HG03066 (cell line): Measurements from ENCODE around the gene MAF.

ENCODE experiments used
- ATAC-seq: cut with Tn5 transposase; IDR thresholded peaks from one replicate; pipeline ENCODE4 v1.9.1; 2021; ENCODE audit warnings: low read depth; ENCODE audit not compliant: unreplicated experiment

Gene MAF

GRCh38 chr16:79613009-79613408 is 12.5 kb upstream of the MAF start:
- no peak for ATAC-seq

- no peak for ATAC-seq
Observed at GRCh38 chr16:79612207-79612606, 11.7 kb upstream of the MAF start.

GRCh38 chr16:79610771-79611170 is 10.2 kb upstream of the MAF start:
- ATAC-seq, result no peak

- ATAC-seq, result no peak
Observed at GRCh38 chr16:79609861-79610260, 9.3 kb upstream of the MAF start.

GRCh38 chr16:79608976-79609375 is 8.4 kb upstream of the MAF start:
- ATAC-seq, result no peak

- no peak for ATAC-seq
Observed at GRCh38 chr16:79607587-79607986, 7.0 kb upstream of the MAF start.

- no peak for ATAC-seq
Observed at GRCh38 chr16:79605999-79606398, 5.5 kb upstream of the MAF start.

- ATAC-seq, result no peak
Observed at GRCh38 chr16:79603055-79603454, 2.5 kb upstream of the MAF start.

- no peak for ATAC-seq
Observed at GRCh38 chr16:79602628-79603014, 2.1 kb upstream of the MAF start.

- no peak for ATAC-seq
Observed at GRCh38 chr16:79601931-79602627, 1.5 kb upstream of the MAF start.

GRCh38 chr16:79601092-79601930 is 774 bp upstream of the MAF start:
- no peak for ATAC-seq

- ATAC-seq, result no peak
Observed at GRCh38 chr16:79599837-79600637, 500 bp downstream of the MAF start.

GRCh38 chr16:79599256-79599836 is 1.2 kb downstream of the MAF start:
- ATAC-seq, result no peak

- no peak for ATAC-seq
Observed at GRCh38 chr16:79598348-79599181, 2.0 kb downstream of the MAF start.

- ATAC-seq, result no peak
Observed at GRCh38 chr16:79598063-79598347, 2.5 kb downstream of the MAF start.

- no peak for ATAC-seq
Observed at GRCh38 chr16:79597277-79598062, 3.1 kb downstream of the MAF start.

GRCh38 chr16:79595931-79596450 is 4.5 kb downstream of the MAF start:
- ATAC-seq, result no peak

- ATAC-seq, result no peak
Observed at GRCh38 chr16:79595231-79595641, 5.3 kb downstream of the MAF start.

- no peak for ATAC-seq
Observed at GRCh38 chr16:79593754-79594153, 6.8 kb downstream of the MAF start.
